Stimulated activated CD8-positive, alpha-beta memory T cell treated with anti-CD3 and anti-CD28 coated beads, Interleukin-7, amount 100 ng/mL, for 1 hour (primary cell): Measurements from ENCODE around the gene LRRC14B.
"Not testable (repeated sequence)": the region's sequence is repeated elsewhere in the genome, so short reads cannot be mapped to it uniquely, and the experiment has no call there.

Experiments used
- DNase-seq, 2 donors: peaks; one replicate each; pipeline ENCODE4 v3.0.0-alpha.2; 2020; ENCODE audit warnings: low read depth in 2 of 2

LRRC14B gene

DNA sequence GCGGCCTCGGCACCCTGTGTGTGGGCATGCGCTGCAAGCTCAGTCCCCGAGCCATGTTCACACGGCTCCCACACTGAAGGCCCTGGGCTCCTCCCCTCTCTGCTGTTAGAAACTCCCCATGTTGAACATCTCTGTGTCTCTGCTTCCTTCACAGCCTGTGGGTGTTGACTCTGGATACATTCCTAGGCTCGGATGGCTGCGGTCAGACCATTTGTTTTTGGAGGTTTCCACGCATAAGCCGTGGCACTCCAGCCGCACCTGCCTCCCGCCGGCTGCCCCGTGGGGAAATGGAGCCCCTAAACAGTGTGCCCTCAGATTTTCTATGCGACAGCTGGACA, 31.2 kb upstream of the LRRC14B start:
- no peak for DNase-seq

- DNase-seq, result no peak
Observed at GRCh38 chr5:160921-161802, 30.1 kb upstream of the LRRC14B start.

DNA sequence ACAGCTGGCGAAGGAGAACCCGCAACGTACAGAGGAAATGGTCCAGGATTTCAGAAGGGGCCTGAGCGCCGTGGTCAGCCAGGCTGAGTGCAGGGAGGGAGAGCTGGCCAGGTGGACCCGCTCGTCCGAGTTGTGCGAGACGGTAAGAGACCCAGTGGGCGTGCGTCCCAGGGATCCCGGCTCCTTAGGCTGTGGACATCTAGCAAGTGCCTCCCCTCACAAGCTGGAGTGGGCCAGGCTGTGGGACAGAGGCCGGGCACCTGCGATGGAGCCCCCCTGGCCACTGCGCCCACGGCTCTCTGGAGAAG, 29.5 kb upstream of the LRRC14B start:
- DNase-seq, result no peak

DNA sequence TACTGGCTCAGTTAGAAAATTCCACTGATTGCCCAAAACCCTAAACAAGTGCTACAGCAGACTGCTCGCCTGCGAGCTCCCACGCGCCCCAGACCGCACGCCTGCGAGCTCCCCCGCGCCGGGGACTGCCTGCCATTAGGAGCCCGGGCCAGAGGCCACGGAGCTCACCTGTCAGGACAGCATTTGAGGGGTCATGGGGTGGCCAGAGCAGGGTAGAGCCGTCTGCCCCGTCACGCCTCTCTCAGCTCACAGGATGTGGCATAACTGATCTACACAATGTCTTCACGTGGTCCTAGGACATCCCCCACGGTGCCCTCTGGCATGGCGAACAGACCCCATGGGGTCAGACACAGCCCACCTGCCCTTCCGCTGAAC, 29.1 kb upstream of the LRRC14B start:
- no peak for DNase-seq

DNA sequence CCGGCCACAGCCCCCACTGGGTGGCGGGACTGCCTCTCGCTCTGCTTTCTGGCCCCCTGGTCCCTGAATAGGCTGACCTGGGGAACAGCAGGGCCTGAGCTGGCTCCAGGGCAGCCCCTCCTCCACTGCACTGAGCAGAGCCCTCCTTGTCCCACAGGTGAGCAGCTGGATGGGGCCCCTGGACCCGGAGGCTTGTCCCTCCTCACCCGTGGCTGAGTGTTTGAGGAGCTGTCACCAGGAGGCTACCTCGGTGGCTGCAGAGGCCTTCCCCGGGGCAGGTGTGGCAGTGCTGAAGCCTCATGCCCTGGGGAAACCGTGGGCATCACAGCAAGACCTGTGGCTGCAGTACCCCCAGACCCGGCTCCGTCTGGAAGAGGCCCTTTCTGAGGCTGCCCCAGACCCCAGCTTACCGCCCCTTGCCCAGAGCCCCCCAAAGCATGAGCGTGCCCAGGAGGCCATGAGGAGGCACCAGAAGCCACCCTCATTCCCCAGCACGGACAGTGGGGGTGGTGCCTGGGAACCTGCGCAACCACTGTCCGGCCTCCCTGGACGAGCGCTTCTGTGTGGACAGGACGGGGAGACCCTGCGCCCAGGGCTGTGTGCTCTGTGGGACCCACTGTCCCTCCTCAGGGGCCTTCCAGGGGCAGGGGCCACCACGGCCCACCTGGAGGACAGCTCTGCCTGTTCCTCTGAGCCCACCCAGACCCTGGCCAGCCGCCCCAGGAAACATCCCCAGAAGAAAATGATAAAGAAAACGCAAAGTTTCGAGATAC, 28.5 kb upstream of the LRRC14B start:
- DNase-seq, result no peak

DNA sequence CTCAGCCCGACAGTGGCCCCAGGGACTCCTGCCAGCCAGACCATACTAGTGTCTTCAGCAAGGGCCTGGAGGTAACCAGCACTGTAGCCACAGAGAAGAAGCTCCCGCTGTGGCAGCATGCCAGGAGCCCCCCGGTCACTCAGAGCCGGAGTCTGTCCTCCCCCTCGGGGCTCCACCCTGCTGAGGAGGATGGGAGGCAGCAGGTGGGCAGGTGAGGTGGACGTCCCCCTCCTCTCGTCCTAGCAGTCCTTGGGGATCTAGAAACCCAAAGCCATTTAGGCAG, 28.0 kb upstream of the LRRC14B start:
- no peak for DNase-seq

DNA sequence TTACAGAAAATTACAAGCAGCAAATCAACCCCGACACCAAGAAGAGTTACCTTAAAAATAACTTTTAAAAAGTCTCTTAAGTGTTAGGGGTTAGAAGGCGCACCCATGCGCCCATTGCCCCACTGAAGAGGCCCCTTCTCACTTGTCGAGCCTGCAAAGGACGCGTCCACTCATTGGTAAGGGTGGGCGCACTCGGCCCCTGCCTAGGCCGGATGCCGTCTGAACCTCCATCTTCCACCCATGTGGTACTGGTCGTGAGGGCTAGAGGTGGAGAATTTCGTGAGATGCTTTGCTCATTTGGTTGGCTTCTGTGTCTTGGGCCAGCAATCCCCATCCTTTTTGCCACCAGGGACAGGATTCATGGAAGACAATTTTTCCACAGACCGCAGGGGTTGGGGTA, 27.5 kb upstream of the LRRC14B start:
- no peak for DNase-seq

GRCh38 chr5:164244-164643, 27.1 kb upstream of the LRRC14B start:
- no peak for DNase-seq

GRCh38 chr5:164783-165182, 26.5 kb upstream of the LRRC14B start:
- DNase-seq, result not testable (repeated sequence)

- no peak for DNase-seq
Observed at GRCh38 chr5:166441-167372, 24.6 kb upstream of the LRRC14B start.

DNA sequence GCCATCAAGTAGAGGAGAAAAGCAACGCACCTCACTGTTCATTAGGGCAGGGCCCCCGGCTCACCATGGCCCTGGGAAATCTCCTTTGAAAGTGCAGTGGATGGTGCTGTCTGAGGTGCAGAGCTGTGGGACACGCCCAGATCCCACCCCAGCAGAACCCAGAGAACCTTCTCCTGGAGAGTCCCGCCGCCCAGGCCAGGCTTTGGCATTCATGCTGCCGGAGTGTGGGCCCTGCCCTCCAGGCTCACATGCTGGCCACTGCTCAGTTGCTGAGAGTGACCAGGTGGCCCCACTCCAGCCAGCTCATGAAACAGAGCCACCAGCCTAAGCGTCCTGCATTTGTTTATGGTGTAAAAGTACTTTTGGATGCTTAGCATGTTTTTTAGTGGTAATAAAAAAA, 23.8 kb upstream of the LRRC14B start:
- DNase-seq, result no peak

DNA sequence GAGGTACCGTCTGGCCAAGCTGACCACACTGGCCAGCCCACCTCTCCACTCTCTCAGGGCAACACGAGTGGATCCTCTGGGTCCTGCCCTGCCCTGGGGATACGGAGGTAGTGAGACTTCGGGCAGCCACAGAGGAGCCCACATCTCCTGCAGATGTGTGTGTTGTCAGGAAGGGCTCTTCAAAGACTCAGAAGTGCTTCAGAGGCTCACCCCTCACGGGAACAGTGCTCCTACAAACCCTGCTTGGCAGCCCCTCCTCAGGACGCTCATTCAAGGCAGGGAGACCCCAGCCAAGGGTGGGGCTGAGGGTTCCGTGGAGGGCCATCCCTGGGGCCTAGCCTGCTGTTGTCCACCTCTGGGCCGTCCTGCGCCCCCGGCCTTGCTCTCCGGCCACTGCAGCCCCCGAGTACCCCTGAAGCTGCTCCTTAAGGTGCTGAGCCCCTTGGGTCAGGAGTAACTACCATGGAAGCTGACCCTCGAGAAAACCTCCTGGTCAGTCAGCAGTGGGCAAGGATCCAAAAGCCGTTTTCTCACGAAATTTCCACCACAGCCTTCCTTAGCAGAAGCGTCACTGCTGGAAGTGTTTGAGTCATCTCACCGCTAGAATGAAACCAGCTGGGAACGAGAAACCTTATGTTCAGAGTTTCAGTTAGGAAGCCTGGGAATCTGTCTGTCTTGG, 23.2 kb upstream of the LRRC14B start:
- no peak for DNase-seq

DNA sequence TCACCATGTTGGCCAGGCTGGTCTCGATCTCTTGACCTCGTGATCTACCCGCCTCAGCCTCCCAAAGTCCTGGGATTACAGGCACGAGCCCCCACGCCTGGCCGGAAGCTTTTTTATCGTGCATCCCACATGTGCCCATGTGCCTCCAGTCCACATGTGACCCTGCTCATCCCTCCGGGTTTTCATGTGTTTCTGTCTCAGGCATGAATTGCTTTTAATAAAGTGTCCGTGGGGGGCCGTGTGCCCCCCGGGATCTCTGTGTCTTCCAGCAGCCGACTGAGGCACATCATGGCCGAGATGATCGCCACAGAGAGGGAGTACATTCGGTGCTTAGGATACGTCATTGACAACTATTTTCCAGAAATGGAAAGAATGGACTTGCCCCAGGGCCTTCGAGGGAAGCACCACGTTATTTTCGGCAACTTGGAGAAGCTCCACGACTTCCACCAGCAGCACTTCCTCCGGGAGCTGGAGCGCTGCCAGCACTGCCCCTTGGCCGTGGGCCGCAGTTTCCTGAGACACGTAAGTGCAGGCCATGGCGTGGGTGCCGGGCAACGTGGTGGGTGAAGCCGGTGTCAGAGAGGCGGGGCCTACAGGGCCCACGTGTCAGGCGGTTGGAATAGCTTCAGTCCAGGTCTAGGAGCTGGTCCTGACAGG, 22.1 kb upstream of the LRRC14B start:
- DNase-seq, result no peak

GRCh38 chr5:169728-170094, 21.6 kb upstream of the LRRC14B start:
- no peak for DNase-seq

DNA sequence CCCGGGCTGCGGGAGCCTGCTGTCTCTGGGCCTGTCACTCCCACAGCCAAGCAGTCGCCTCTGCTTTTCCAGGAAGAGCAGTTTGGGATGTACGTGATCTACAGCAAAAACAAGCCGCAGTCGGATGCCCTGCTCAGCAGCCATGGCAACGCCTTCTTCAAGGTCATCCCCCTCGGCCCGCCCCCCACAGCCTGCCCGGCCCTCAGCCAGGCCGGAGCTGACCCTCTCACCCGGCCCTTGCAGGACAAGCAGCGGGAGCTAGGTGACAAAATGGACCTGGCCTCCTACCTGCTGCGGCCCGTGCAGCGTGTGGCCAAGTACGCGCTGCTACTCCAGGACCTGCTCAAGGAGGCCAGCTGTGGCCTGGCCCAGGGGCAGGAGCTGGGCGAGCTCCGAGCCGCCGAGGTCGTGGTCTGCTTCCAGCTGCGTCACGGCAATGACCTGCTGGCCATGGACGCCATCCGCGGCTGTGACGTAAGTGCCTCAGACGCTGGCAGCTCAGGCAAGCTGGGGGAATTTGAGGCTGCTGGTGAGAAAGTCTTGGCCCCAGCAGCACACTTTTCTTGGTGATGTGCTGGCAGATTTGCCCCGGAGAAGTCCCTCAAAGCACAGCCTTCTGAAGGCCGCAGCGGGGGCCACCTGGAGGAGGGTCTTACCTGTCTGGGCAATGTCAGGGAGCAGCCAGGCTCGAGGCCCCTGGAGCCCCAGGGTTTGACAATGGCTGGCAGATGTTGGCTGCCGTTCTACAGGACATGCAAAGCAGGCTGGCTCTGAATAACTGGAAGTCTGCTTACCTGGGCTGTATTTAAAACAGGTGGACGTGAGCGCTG, 20.1 kb upstream of the LRRC14B start:
- no peak for DNase-seq

DNA sequence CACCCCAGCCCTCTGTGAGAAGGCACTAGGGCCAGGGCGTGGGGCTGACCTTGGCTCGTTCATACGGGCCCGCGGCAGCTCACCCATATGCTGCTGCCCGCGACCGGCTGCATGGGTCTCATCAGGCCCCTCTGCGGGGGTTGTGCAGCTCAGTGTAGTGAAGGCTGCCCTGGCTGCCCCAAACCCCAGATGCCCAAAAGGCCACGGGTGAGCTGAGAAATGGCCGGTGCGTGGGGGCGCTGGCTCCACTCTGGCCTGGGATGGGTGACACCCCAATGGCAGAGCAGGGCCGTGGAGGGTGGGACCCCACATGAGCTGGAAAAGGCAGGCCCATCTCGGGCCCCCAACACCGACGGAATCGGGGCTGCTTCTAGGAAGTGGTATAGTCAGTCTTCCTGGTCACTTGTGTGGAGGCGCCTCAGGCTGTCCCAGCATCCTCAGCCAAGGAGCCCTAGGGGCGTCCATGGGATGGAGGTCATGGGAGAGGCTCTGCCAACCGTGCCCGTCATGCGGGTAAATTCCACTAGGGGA, 19.4 kb upstream of the LRRC14B start:
- no peak for DNase-seq

GRCh38 chr5:172421-172820, 18.9 kb upstream of the LRRC14B start:
- DNase-seq, result no peak

DNA sequence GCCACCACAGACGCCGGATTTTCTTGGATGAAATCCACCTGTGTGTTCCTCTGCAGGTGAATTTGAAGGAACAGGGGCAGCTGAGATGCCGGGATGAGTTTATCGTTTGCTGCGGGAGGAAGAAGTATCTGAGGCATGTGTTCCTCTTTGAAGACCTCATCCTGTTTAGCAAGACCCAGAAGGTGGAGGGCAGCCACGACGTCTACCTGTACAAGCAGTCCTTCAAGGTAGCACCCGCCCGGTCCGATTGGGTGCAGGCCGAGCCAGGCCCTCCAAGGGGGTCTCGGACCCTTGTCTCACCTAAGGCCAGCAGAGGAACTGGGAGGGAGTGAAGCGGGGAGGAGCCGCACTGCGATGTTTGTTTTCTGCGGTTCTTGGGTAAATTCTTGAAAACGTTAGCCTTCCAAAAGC, 18.4 kb upstream of the LRRC14B start:
- DNase-seq, result no peak

DNA sequence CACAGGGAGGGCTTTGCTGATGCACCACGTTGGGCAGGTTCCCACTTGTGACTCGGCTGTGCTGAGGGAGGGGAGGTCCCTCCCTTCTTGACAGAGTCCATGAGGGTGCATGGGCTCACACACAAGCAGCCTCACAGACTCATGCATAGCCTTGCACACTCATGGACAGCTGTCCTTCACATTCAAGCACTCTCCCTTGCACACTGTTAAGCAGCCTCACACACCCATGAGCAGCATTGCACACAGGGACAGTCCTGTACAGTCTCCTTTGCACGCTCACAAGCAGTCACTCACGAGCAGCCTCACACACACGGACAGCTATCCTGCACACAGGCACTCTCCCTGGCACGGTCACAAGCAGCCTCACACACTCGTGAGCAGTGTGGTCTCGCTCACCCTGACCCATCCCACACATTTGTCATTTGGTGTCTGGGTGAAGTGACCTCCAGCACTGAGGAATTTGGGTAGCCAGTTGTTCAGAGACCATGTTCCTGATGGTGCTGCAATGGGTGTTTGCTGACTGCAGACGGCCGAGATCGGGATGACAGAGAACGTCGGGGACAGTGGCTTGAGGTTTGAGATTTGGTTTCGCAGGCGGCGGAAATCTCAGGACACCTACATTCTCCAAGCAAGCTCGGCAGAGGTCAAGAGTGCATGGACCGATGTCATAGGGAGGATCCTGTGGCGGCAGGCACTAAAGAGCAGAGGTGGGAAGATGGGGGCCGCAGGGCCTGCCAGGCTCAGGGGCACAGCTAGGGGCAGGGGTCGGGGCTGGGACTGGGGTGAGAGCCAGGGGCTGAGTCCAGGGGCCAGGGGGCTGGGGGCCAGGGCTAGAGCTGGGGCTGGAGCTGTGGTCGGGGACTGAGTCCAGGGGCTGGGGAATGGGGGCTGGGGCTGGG, 17.7 kb upstream of the LRRC14B start:
- DNase-seq, result no peak

DNA sequence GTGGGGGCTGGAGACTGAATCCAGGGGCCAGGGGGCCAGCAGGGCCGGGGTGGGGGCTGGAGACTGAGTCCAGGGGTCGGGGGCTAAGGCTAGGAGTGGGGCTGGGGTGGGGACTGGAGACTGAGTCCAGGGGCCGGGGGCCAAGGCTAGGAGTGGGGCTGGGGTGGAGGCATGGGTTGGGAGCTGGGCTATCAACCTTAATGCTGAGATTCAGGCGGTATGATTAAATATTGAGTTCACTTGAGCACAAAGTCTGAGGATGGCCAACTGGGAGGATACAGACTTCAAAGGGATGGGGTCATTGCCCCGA, 17.0 kb upstream of the LRRC14B start:
- DNase-seq, result no peak
